Peyer's patch (tissue), 4 donors: Measurements from ENCODE around the gene MICB. TPM values are rescaled to one million over a fixed set of nuclear protein-coding genes. Genes with fewer than 3 reads are reported as not detected.

Experiments used
- DNase-seq, 3 donors: peaks; one replicate each; pipeline ENCODE4 v3.0.0-alpha.2; 2017 to 2019
- H3K27ac ChIP-seq, 4 donors: fragments of 200-600 bp; sonication (generic); one replicate each; pipeline ENCODE4 v1.5.1; 2016 to 2019
- H3K27me3 ChIP-seq, 2 donors: fragments of 200-600 bp; sonication (generic); one replicate each; pipeline ENCODE4 v1.5.1; 2019
- H3K36me3 ChIP-seq, 3 donors: fragments of 200-600 bp; sonication (generic); one replicate each; pipeline ENCODE4 v1.5.1; 2016 to 2019
- H3K4me1 ChIP-seq, 4 donors: fragments of 200-600 bp; sonication (generic); one replicate each; pipeline ENCODE4 v1.5.1; 2016 to 2019
- H3K4me3 ChIP-seq, 4 donors: fragments of 200-600 bp; sonication (generic); 1 replicate in 3 of 4; 2 replicates in 1 of 4; pipeline ENCODE4 v1.5.1; 2016 to 2019; ENCODE audit warnings: mild to moderate bottlenecking in 1 of 4
- H3K9me3 ChIP-seq, 4 donors: fragments of 200-600 bp; sonication (generic); one replicate each; pipeline ENCODE4 v1.5.1; 2016 to 2019; ENCODE audit warnings: mild to moderate bottlenecking in 1 of 4
- POLR2A ChIP-seq, 2 donors: fragments of 450-650 bp; IDR thresholded peaks; one replicate each; pipeline ENCODE4 v1.5.1; 2017; ENCODE audit warnings: antibody characterized with exemption in 2 of 2, mild to moderate bottlenecking in 2 of 2, moderate library complexity in 2 of 2
- total RNA-seq, 4 donors: library from RNA; depleted of rRNA; stranded (reverse); fragments of >200 nt; gene quantifications; one replicate each; pipeline ENCODE4 v1.1.0, GENCODE V29; 2016
- TF ChIP-seq, protein P1 (sequence below), 6 experiments: fragments of 450-650 bp in 4 of 6; fragments of 200-600 bp in 2 of 6; sonication (generic) in 1 of 6; IDR thresholded peaks; one replicate each; pipeline ENCODE4 v1.5.1; 2017 to 2019; ENCODE audit warnings: antibody characterized with exemption in 6 of 6, mild to moderate bottlenecking in 3 of 6, moderate library complexity in 1 of 6

The MICB gene
- total RNA-seq, 4 donors from 2014 or later = 4.7 to 9.9 (median 8.0) TPM

- no peak overlapping the region for H3K27ac ChIP-seq
- no peak overlapping the region for H3K4me3 ChIP-seq
- H3K27me3 ChIP-seq = no peaks in the 10 kb centered on the region
- H3K36me3 ChIP-seq = no peaks in the 10 kb centered on the region
- TF ChIP-seq, protein P1, sequence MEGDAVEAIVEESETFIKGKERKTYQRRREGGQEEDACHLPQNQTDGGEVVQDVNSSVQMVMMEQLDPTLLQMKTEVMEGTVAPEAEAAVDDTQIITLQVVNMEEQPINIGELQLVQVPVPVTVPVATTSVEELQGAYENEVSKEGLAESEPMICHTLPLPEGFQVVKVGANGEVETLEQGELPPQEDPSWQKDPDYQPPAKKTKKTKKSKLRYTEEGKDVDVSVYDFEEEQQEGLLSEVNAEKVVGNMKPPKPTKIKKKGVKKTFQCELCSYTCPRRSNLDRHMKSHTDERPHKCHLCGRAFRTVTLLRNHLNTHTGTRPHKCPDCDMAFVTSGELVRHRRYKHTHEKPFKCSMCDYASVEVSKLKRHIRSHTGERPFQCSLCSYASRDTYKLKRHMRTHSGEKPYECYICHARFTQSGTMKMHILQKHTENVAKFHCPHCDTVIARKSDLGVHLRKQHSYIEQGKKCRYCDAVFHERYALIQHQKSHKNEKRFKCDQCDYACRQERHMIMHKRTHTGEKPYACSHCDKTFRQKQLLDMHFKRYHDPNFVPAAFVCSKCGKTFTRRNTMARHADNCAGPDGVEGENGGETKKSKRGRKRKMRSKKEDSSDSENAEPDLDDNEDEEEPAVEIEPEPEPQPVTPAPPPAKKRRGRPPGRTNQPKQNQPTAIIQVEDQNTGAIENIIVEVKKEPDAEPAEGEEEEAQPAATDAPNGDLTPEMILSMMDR (IDR thresholded peaks at IDR 0.05) = no peak
- TF ChIP-seq POLR2A (IDR thresholded peaks at IDR 0.05) = no peak
- H3K4me1 ChIP-seq = no peaks in the 10 kb centered on the region
- no peaks in the 10 kb centered on the region for H3K9me3 ChIP-seq
- no peak for DNase-seq
Measured at GRCh38 chr6:31477521-31477920, 20.4 kb upstream of the MICB start.

GRCh38 chr6:31478186-31478950 lies 19.6 kb upstream of the MICB start:
- Histone ChIP-seq H3K27ac (no peak overlapping the region), H3K9me3 (no peaks in the 10 kb centered on the region), H3K27me3 (no peaks in the 10 kb centered on the region), H3K36me3 (no peaks in the 10 kb centered on the region), H3K4me3 (no peak overlapping the region), H3K4me1 (no peaks in the 10 kb centered on the region)
- no peak for TF ChIP-seq POLR2A (IDR thresholded peaks at IDR 0.05)
- TF ChIP-seq, protein P1 (IDR thresholded peaks at IDR 0.05) = no peak
- DNase-seq = peak in 1 of 3 donors; percentile 33

GRCh38 chr6:31479151-31479932 lies 18.6 kb upstream of the MICB start:
- H3K27ac ChIP-seq = no peak overlapping the region
- H3K36me3 ChIP-seq = no peaks in the 10 kb centered on the region
- H3K27me3 ChIP-seq = no peaks in the 10 kb centered on the region
- DNase-seq = no peak
- H3K9me3 ChIP-seq = no peaks in the 10 kb centered on the region
- H3K4me1 ChIP-seq = no peaks in the 10 kb centered on the region
- TF ChIP-seq POLR2A (IDR thresholded peaks at IDR 0.05) = no peak
- TF ChIP-seq, protein P1 (IDR thresholded peaks at IDR 0.05) = no peak
- H3K4me3 ChIP-seq = no peak overlapping the region

- TF ChIP-seq, protein P1 (IDR thresholded peaks at IDR 0.05) = no peak
- TF ChIP-seq POLR2A (IDR thresholded peaks at IDR 0.05) = no peak
- H3K9me3 ChIP-seq = no peaks in the 10 kb centered on the region
- DNase-seq = peak in 1 of 3 donors; percentile 37
Measured at GRCh38 chr6:31479933-31480535, 17.9 kb upstream of the MICB start.

DNA sequence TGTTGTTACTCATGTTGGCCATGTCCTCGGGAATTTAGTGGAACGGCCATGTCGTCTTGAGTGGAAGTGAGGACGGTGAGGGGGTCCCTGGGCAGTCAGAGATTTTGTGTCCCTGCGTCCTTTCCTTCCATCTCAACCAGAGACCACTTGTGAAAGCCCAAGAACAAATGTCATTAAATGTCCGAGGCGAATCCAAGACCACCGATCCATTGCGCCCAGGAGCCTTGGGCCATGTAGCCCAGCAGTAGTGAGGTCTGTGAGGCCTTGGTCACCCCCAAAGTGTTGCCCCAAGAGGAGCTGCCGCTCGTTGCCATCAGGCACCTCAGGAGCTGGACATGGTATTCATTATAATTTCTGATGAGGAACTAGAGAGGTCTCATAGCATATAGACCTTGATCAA lies 17.4 kb upstream of the MICB start:
- H3K9me3 ChIP-seq = no peaks in the 10 kb centered on the region
- H3K27me3 ChIP-seq = no peaks in the 10 kb centered on the region
- H3K36me3 ChIP-seq = no peaks in the 10 kb centered on the region
- no peak overlapping the region for H3K27ac ChIP-seq
- TF ChIP-seq, protein P1 (IDR thresholded peaks at IDR 0.05) = no peak
- TF ChIP-seq POLR2A (IDR thresholded peaks at IDR 0.05) = no peak
- H3K4me1 ChIP-seq = no peaks in the 10 kb centered on the region
- H3K4me3 ChIP-seq = no peak overlapping the region
- no peak for DNase-seq

More at GRCh38 chr6:31479933-31480535, 17.9 kb upstream of the MICB start:
- H3K36me3 ChIP-seq = no peaks in the 10 kb centered on the region
- no peak overlapping the region for H3K4me3 ChIP-seq
- H3K4me1 ChIP-seq = no peaks in the 10 kb centered on the region
- no peaks in the 10 kb centered on the region for H3K27me3 ChIP-seq
- H3K27ac ChIP-seq = no peak overlapping the region
